HCT116 (cell line): Measurements from ENCODE around the gene BRMS1. TPM values are rescaled to one million over a fixed set of nuclear protein-coding genes. Genes with fewer than 3 reads are reported as not detected.

Source experiments
- ATAC-seq: fragments of 200-7000 bp; cut with Tn5 transposase; 2 replicates; pipeline ENCODE4 v1.9.1; 2020; ENCODE audit warnings: mild to moderate bottlenecking, moderate library complexity
- BruUV-seq: library from RNA; stranded (reverse); fragments of 400-500 nt; replicated peaks from 2 replicates; lab custom pipeline; 2021; lab: Mats Ljungman, UMichigan
- CTCF ChIA-PET: fragments of 300-600 bp; sonication (Branson Sonifier 250); formaldehyde crosslinking; loops from one replicate; lab custom pipeline; 2021; ENCODE audit warnings: antibody characterized with exemption; lab: Charles Lee
- POLR2A ChIA-PET: fragments of 300-600, 350-600 bp; sonication (Branson Sonifier 250); formaldehyde crosslinking; loops from one replicate; lab custom pipeline; 2021; ENCODE audit warnings: antibody characterized with exemption; lab: Charles Lee
- RAD21 ChIA-PET, 2 experiments: fragments of 300-600 bp; sonication (Branson Sonifier 250); formaldehyde crosslinking; loops; one replicate each; lab custom pipeline; 2023; ENCODE audit warnings: low total read pairs in 2 of 2; ENCODE audit not compliant: uncharacterized antibody in 2 of 2, unreplicated experiment in 2 of 2, low non-redundant PET in 1 of 2; lab: Charles Lee
- DNase-seq: peaks from one replicate; pipeline ENCODE4 v3.0.0-alpha.2; 2010; ENCODE audit warnings: low read depth, low spot score
- H2AFZ ChIP-seq: fragments of 200-600 bp; shearing (Covaris generic), sonication (generic); 2 replicates; pipeline ENCODE4 v1.6.1; 2017; ENCODE audit warnings: low read depth, mixed run types, mixed read lengths, antibody characterized with exemption, low read length; ENCODE audit not compliant: poor library complexity, severe bottlenecking
- H3K27ac ChIP-seq: 2 replicates; pipeline ENCODE4 v1.5.1; 2012; ENCODE audit warnings: low read depth, low read length
- H3K27me3 ChIP-seq: fragments of 200-600 bp; sonication (generic); 2 replicates; pipeline ENCODE4 v1.6.1; 2016; ENCODE audit warnings: mixed run types, low read length, mixed read lengths; ENCODE audit not compliant: insufficient read depth
- H3K36me3 ChIP-seq, 2 experiments: fragments of 200-500 bp in 1 of 2; fragments of 200-600 bp in 1 of 2; sonication (Bioruptor generic) in 1 of 2; sonication (generic) in 1 of 2; 2 replicates each; pipeline versions ENCODE4 v1.5.1 to v1.6.1; 2014 to 2016; ENCODE audit warnings: low read length in 2 of 2, inconsistent platforms in 1 of 2, mixed read lengths in 1 of 2, mixed run types in 1 of 2; ENCODE audit not compliant: insufficient read depth in 2 of 2, control insufficient read depth in 1 of 2
- H3K4me1 ChIP-seq, 2 experiments: fragments of 200-600 bp in 1 of 2; sonication (generic) in 1 of 2; 2 replicates each; pipeline versions ENCODE4 v1.5.1 to v1.6.1; 2012 to 2017; ENCODE audit warnings: low read length in 2 of 2, inconsistent platforms in 1 of 2, mild to moderate bottlenecking in 1 of 2, mixed read lengths in 1 of 2, mixed run types in 1 of 2, moderate library complexity in 1 of 2; ENCODE audit not compliant: insufficient read depth in 2 of 2, control insufficient read depth in 1 of 2
- H3K4me2 ChIP-seq: fragments of 200-600 bp; sonication (generic); 2 replicates; pipeline ENCODE4 v1.6.1; 2017; ENCODE audit warnings: mixed run types, low read length, mixed read lengths
- H3K4me3 ChIP-seq, 2 experiments: fragments of 200-600 bp in 1 of 2; sonication (generic) in 1 of 2; replicated peaks in 1 of 2; 2 replicates each; pipeline ENCODE4 v1.5.1; 2011 to 2016; ENCODE audit warnings: low read length in 2 of 2, control low read depth in 1 of 2, low read depth in 1 of 2, mild to moderate bottlenecking in 1 of 2, mixed read lengths in 1 of 2, mixed run types in 1 of 2
- H3K79me2 ChIP-seq: fragments of 200-600 bp; sonication (generic); 2 replicates; pipeline ENCODE4 v1.6.1; 2017; ENCODE audit warnings: mild to moderate bottlenecking, mixed run types, low read length, moderate library complexity, mixed read lengths; ENCODE audit not compliant: insufficient read depth
- H3K9ac ChIP-seq: fragments of 200-600 bp; sonication (generic); 2 replicates; pipeline ENCODE4 v1.6.1; 2016; ENCODE audit warnings: low read length, mixed read lengths
- H3K9me2 ChIP-seq: fragments of 200-600 bp; sonication (generic), shearing (Covaris generic); 2 replicates; pipeline ENCODE4 v1.6.1; 2017; ENCODE audit warnings: mixed run types, mild to moderate bottlenecking, moderate library complexity; ENCODE audit not compliant: insufficient read depth
- H3K9me3 ChIP-seq, 2 experiments: fragments of 200-500 bp in 1 of 2; fragments of 200-600 bp in 1 of 2; sonication (Bioruptor generic) in 1 of 2; sonication (generic) in 1 of 2; 2 replicates each; pipeline ENCODE4 v1.6.1; 2014 to 2017; ENCODE audit warnings: low read length in 2 of 2, mixed read lengths in 2 of 2, inconsistent platforms in 1 of 2, low read depth in 1 of 2, mild to moderate bottlenecking in 1 of 2, mixed run types in 1 of 2, moderate library complexity in 1 of 2; ENCODE audit not compliant: control insufficient read depth in 1 of 2, insufficient read depth in 1 of 2
- H4K20me1 ChIP-seq: fragments of 200-600 bp; sonication (generic), shearing (Covaris generic); 2 replicates; pipeline ENCODE4 v1.6.1; 2017; ENCODE audit warnings: mixed run types, mild to moderate bottlenecking, moderate library complexity; ENCODE audit not compliant: insufficient read depth
- CBX3 ChIP-seq: IDR thresholded peaks from 2 replicates; pipeline ENCODE4 v1.6.1; 2012; ENCODE audit warnings: low read depth
- CEBPB ChIP-seq: IDR thresholded peaks from 2 replicates; pipeline ENCODE4 v1.6.1; 2012; ENCODE audit warnings: low read depth
- ELF1 ChIP-seq: IDR thresholded peaks from 2 replicates; pipeline ENCODE4 v1.6.1; 2012; ENCODE audit warnings: low read depth, borderline replicate concordance
- MAX ChIP-seq: IDR thresholded peaks from 2 replicates; pipeline ENCODE4 v1.6.1; 2012
- SIN3A ChIP-seq: IDR thresholded peaks from 2 replicates; pipeline ENCODE4 v1.6.1; 2012; ENCODE audit warnings: low read depth
- SRF ChIP-seq: IDR thresholded peaks from 2 replicates; pipeline ENCODE4 v1.6.1; 2012; ENCODE audit warnings: low read depth
- intact Hi-C: fragments of 100-400 bp; cut with micrococcal nuclease; formaldehyde crosslinking; loops from 2 replicates; pipeline ENCODE4 v1.10.0; 2022
- total RNA-seq: library from RNA; stranded (reverse); gene quantifications from one replicate; pipeline ENCODE4 v1.2.1, GENCODE V29; 2021; ENCODE audit not compliant: unreplicated experiment
- TF ChIP-seq, protein P1 (sequence below): IDR thresholded peaks from 2 replicates; pipeline ENCODE4 v1.6.1; 2012; ENCODE audit warnings: low read depth

The BRMS1 gene
- total RNA-seq, 1 experiment from 2014 or later: 42.1 TPM

GRCh38 chr11:66290330-66290621 lies 54.6 kb downstream of the BRMS1 start:
- DNase-seq: no peak
- Histone ChIP-seq H3K4me3 (peak overlapping the region; percentile 71 to 96), H3K4me2 (peak overlapping the region; percentile 99), H3K9me2 (no peaks in the 10 kb centered on the region), H3K9ac (peak overlapping the region; percentile 93), H3K36me3 (no peaks in the 10 kb centered on the region), H3K4me1 (peaks cover 22 to 45% of the 10 kb centered on the region in 2 experiments), H2AFZ (no peak overlapping the region), H3K27me3 (no peaks in the 10 kb centered on the region), H3K27ac (peak overlapping the region; percentile 70; the same call in 1 of the 2 replicates), H4K20me1 (no peaks in the 10 kb centered on the region), H3K79me2 (peaks cover 19% of the 10 kb centered on the region), H3K9me3 (no peaks in the 10 kb centered on the region)
- ATAC-seq: no peak
- no TSS peak for BruUV-seq
- POLR2A ChIA-PET: no interaction called here
- intact Hi-C loops: no loop called here
- TF ChIP-seq CBX3 (no peak), SRF (no peak), MAX (no peak), SIN3A (no peak), CEBPB (no peak), ELF1 (no peak)
- TF ChIP-seq, protein P1, sequence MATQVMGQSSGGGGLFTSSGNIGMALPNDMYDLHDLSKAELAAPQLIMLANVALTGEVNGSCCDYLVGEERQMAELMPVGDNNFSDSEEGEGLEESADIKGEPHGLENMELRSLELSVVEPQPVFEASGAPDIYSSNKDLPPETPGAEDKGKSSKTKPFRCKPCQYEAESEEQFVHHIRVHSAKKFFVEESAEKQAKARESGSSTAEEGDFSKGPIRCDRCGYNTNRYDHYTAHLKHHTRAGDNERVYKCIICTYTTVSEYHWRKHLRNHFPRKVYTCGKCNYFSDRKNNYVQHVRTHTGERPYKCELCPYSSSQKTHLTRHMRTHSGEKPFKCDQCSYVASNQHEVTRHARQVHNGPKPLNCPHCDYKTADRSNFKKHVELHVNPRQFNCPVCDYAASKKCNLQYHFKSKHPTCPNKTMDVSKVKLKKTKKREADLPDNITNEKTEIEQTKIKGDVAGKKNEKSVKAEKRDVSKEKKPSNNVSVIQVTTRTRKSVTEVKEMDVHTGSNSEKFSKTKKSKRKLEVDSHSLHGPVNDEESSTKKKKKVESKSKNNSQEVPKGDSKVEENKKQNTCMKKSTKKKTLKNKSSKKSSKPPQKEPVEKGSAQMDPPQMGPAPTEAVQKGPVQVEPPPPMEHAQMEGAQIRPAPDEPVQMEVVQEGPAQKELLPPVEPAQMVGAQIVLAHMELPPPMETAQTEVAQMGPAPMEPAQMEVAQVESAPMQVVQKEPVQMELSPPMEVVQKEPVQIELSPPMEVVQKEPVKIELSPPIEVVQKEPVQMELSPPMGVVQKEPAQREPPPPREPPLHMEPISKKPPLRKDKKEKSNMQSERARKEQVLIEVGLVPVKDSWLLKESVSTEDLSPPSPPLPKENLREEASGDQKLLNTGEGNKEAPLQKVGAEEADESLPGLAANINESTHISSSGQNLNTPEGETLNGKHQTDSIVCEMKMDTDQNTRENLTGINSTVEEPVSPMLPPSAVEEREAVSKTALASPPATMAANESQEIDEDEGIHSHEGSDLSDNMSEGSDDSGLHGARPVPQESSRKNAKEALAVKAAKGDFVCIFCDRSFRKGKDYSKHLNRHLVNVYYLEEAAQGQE: no peak
- RAD21 ChIA-PET: no interaction called here
- CTCF ChIA-PET: interaction anchor here (0.7 to 1.8 kb wide), 3 partner anchors 8 to 23 kb away, joined by 3 to 10 read pairs (median 8); partner anchors contain the start of gene RAB1B
